ENCODE data around the gene C1QTNF8.

DNA sequence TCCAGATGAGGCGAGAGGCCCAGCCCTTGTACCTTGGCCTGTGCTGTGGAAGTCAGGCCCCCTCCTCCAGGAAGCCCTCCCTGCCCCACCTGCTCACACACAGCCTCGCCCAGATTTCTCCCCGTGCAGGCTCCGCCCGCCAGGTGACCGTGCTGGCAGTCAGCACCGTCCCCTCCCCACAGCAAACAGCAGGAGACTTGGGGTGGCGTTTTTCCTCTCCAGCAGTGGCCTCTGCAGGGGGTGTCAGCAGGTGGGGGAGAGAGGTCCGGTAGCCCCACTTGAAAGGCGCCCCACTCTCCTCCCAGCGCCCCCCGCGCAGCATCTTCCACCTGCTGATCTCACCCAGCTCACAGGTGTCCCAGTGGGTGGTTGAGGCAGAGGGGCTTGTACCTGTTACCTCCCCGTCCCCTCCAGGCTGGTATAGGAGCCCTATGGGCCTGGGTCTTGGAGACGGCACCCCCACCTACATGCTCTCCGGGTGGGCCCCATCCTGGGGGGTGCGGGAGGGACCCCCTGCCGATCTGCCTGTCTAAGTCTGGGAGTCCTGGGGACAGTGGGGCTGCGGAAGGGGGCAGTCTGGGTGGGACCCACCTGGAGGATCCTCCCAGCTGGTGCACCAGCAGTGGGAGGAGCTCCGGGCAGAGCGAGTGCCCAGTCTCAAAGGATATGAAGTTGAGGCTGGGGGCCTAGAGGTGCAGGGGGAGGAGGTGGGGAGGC is 4.2 kb upstream of the C1QTNF8 start:
- TF ChIP-seq, protein P1, sequence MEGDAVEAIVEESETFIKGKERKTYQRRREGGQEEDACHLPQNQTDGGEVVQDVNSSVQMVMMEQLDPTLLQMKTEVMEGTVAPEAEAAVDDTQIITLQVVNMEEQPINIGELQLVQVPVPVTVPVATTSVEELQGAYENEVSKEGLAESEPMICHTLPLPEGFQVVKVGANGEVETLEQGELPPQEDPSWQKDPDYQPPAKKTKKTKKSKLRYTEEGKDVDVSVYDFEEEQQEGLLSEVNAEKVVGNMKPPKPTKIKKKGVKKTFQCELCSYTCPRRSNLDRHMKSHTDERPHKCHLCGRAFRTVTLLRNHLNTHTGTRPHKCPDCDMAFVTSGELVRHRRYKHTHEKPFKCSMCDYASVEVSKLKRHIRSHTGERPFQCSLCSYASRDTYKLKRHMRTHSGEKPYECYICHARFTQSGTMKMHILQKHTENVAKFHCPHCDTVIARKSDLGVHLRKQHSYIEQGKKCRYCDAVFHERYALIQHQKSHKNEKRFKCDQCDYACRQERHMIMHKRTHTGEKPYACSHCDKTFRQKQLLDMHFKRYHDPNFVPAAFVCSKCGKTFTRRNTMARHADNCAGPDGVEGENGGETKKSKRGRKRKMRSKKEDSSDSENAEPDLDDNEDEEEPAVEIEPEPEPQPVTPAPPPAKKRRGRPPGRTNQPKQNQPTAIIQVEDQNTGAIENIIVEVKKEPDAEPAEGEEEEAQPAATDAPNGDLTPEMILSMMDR (conservative IDR thresholded peaks at IDR 0.05; ENCODE audit: low read length), result no peak
- no peak for TF ChIP-seq EZH2phosphoT487 (IDR thresholded peaks at IDR 0.05; ENCODE audit: borderline replicate concordance, low read depth, low read length)
